RCC 7860 (cell line): ENCODE data around the gene SLC34A3.
A peak's percentile ranks its signal among the peaks of the same experiment; 100 is the strongest.

Experiments
- DNase-seq: peaks from one replicate; pipeline ENCODE4 v3.0.0-alpha.2; 2015; ENCODE audit warnings: low spot score
- FAIRE-seq: peaks from 2 replicates; lab custom pipeline; 2012; peaks lifted over from hg19 to GRCh38; lab: Jason Lieb, UNC

The SLC34A3 gene

GRCh38 chr9:137217276-137218211, 13.2 kb upstream of the SLC34A3 start:
- FAIRE-seq (no peak), DNase-seq (no peak)

- FAIRE-seq, result no peak
- no peak for DNase-seq
Measured at GRCh38 chr9:137218212-137218753, 12.4 kb upstream of the SLC34A3 start.

- peak; percentile 62 for FAIRE-seq
- peak; percentile 82 for DNase-seq
Measured at GRCh38 chr9:137218754-137219271, 11.9 kb upstream of the SLC34A3 start.

- no peak for DNase-seq
- FAIRE-seq, result no peak
Measured at GRCh38 chr9:137219757-137220316, 10.9 kb upstream of the SLC34A3 start.

GRCh38 chr9:137220317-137221094, 10.2 kb upstream of the SLC34A3 start:
- no peak for DNase-seq
- FAIRE-seq, result no peak

GRCh38 chr9:137221095-137221505, 9.6 kb upstream of the SLC34A3 start:
- DNase-seq, result no peak
- no peak for FAIRE-seq

GRCh38 chr9:137221506-137222111, 9.1 kb upstream of the SLC34A3 start:
- DNase-seq, result no peak
- FAIRE-seq, result no peak

GRCh38 chr9:137222190-137223077, 8.3 kb upstream of the SLC34A3 start, which contains the start of gene RNF208:
TSS of gene RNF208 (minus strand) at chr9:137222240. CDS start at chr9:137221212, 1,028 bp downstream.
- DNase-seq (no peak), FAIRE-seq (no peak)

GRCh38 chr9:137223078-137223970, 7.4 kb upstream of the SLC34A3 start:
- DNase-seq (peak; percentile 98), FAIRE-seq (peak; percentile 89)

GRCh38 chr9:137224830-137225694, 5.6 kb upstream of the SLC34A3 start, which contains the start of gene CYSRT1:
TSS of gene CYSRT1 (plus strand) at chr9:137225174. CDS start at chr9:137225622, 448 bp downstream.
- no peak for DNase-seq
- no peak for FAIRE-seq

- FAIRE-seq, result no peak
- DNase-seq, result no peak
Measured at GRCh38 chr9:137225699-137226331, 4.9 kb upstream of the SLC34A3 start.

GRCh38 chr9:137226338-137227053, 4.2 kb upstream of the SLC34A3 start:
- FAIRE-seq (no peak), DNase-seq (peak; percentile 75)

GRCh38 chr9:137227054-137227852, 3.4 kb upstream of the SLC34A3 start, which contains the start of gene RNF224:
TSS of gene RNF224 (plus strand) at chr9:137227502. CDS start at chr9:137228336, 834 bp downstream.
- FAIRE-seq (no peak), DNase-seq (peak; percentile 70)

GRCh38 chr9:137227853-137228505, 2.7 kb upstream of the SLC34A3 start:
- FAIRE-seq (no peak), DNase-seq (no peak)

- no peak for DNase-seq
- FAIRE-seq, result no peak
Measured at GRCh38 chr9:137228506-137228967, 2.2 kb upstream of the SLC34A3 start.
